Nucleus accumbens (tissue), 56 donors: ENCODE measurements around the gene NTSR1.

ENCODE experiments used
- DNase-seq, 56 donors: peaks; one replicate each; lab custom pipeline; 2025; lab: John Stamatoyannopoulos, UW

The NTSR1 gene

DNA sequence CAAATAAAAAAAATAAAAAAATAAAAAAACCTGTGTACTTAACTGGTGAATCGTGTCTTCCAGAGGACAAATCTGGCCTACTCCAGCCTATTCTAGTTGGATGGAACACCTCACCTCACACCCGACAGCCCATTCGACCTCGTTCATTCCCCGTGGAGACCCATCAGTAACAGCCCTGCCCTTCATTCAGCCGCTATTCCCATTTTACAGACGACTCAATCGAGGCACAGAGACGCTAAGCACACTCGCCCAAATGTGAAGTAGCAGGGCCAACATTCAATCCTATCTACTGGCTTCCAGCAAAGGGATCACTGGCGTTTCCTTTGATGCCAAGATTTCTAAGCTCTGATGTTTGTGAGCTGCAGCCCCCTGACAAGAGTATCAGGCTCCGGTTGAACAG is 1.8 kb upstream of the NTSR1 start:
- DNase-seq = no peak

- DNase-seq = no peak
Measured at GRCh38 chr20:62707276-62707920, 1.2 kb upstream of the NTSR1 start.

- no peak for DNase-seq
Measured at GRCh38 chr20:62707921-62708521, 615 bp upstream of the NTSR1 start.

GRCh38 chr20:62709537-62709905 is 885 bp downstream of the NTSR1 start:
- no peak for DNase-seq

GRCh38 chr20:62710221-62710885 is 1.7 kb downstream of the NTSR1 start:
- DNase-seq = no peak

DNA sequence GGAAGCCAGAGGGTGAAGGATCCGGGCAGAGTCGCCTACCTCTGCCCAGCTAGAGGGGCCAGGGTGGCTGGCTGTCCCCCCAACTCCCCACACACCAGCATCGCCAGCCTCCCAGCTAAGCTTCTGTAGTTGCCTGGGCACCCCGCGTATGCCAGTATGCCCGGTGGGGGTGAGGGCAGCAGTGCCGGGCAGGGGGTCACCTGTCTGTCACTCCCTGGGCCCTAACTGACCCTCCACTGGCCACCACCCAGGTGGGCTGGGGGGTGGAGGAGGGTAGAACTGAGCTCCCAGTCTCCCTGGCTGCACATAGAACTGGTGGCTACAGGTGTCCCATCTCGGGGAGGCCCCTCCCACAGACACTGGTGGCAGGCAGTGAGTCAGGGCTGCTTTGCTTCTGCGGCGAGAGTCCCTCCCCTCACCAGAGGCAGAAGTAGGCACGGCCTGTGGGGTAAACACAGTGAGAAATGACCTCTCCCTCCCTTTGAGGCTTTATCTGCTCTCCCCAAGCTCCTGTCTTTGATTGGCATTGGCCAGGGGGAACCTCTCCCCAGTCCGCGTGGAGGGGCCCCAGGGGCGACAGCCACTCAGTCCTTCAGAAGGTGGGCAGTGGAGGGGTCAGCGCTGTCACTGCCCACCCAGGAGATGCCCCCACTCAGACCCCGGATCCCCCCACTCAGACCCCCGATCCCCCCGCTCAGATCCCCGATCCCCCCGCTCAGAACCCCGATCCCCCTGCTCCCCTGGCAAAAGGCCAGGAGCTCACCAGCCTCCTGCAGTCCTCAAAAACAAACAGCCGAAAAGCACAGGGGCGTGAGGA is 2.5 kb downstream of the NTSR1 start:
- DNase-seq = no peak

DNA sequence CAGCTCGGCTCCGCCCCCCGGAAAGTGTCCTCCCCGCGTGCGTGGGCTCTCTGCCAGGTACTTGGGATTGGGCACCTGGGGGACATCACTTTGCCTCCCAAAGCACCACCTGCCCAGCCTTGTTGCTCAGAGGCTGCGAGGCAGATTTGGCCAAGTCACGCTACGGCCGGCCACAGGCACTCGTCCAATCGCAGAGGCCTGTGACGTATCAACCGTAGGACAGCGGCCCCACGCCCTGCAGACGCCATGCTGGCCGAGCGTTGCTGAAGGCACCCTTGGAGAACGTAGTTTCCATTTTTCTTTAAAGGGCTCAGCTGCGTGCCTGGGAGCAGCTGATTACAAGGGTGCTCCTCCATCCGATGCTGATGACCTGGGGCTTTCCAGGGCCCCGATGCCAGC is 3.1 kb downstream of the NTSR1 start:
- no peak for DNase-seq

GRCh38 chr20:62712606-62713005 is 4.0 kb downstream of the NTSR1 start:
- no peak for DNase-seq

DNA sequence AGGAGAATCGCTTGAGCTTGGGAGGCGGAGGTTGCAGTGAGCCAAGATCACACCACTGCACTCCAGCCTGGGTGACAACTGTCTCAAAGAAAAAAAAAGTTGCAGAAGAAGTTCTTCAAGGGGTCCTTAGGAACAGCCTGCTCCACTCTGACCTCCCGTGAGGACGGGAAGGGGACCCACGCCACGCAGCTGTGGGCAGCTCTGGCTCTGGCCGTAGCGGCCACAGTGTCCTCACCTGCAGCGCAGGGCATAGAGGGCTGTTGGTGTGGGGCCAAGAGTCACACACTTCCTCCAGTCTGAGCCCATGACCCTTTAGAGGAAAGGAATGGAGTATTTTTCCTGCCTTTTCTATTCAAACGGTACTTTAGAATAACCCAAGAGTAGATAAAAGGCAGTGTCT is 5.4 kb downstream of the NTSR1 start:
- DNase-seq = no peak

DNA sequence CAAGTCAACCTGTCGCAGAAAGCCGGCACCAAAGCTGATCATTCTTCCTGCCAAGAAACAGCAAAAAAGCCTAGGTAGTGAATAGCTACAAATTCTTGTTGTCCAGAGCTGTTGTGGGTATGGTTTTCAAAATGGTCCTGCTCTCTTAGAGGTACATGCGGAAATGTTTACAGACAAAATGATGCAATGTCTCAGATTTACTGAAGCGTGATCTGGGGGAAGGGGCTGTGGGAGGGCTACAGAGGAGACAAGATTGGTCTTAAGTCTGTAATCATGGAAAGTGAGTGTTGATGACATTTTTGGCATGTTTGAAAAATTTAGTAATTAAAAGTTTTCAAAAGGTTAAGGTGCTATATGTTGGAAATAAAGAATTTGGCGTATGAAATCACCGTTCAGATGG is 6.2 kb downstream of the NTSR1 start:
- DNase-seq = no peak

DNA sequence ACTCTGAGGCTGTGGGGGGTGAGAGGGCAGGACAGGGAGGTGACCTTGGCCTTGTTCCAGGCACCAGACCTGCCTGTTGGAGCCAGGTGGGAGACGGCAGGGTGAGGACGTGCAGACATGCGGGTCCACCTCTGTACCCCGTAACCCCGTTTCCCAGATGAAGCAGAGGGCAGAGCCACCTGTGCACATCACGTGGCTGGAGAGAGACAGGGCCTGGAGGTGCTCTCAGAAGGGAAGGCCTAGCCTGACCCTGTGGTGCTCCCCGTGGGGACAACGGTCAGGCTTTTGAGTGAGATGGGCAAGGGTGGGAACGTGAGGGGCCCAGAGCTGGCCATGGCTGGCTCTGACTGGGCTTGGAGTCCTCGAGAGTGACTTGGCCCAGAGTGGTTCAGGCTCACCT is 6.6 kb downstream of the NTSR1 start:
- no peak for DNase-seq

DNA sequence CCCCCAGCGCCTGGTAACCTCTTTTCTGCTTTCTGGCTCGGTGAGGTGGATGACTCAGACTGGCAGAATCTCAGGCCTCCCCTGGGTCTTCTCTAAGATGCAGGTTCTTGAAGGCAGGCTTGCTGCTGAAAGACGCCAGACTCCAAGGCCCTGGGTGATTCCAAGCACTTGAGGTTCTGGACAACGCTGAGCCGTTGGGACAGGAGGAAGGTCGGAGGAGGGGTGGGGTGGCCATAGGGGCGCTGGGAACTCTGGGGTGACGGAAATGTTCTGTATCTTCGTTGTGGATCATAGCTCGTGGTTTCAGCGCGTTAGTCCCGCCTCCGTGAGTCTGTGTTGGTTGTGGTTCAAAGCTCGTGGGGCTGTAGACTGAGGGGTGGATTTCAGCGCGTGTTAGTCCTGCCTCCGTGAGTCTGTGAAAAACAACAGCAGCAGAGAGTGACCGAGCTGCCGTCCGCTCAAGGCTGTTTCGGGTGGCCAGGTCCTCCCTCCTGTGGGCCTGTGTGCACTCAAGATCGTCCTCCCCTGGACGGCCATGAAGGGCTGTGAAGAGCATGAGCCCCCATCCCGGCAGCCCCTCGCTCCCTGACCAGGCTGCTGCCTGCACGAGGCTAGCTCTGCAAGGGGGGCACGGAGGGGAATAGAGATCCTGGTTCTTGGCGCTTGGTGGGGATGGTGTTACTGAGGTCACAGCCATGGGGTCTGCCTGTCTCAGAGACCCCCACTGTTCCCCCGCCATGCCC is 7.7 kb downstream of the NTSR1 start:
- DNase-seq = no peak

GRCh38 chr20:62716941-62717310 is 8.3 kb downstream of the NTSR1 start:
- DNase-seq = no peak

- DNase-seq = no peak
Measured at GRCh38 chr20:62717933-62718332, 9.3 kb downstream of the NTSR1 start.

DNA sequence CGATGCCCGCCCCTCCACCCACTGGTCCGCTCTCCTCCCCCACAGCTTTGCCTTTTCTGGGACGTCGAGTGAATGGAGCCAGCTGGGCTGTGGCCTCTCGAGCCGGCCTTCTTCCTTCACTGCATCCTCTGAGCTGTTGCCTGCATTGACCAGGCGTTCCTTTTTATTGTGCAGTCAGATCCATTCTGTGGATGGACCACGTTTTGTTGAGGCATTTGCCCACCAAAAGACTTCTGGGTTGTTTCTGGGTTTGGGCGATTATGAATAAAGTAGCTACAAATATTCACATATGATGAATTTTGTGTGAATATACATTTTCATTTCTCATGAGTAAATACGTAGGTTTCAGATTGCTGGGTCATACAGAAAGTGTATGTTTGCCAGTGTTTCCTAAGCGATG is 9.9 kb downstream of the NTSR1 start:
- DNase-seq = no peak

DNA sequence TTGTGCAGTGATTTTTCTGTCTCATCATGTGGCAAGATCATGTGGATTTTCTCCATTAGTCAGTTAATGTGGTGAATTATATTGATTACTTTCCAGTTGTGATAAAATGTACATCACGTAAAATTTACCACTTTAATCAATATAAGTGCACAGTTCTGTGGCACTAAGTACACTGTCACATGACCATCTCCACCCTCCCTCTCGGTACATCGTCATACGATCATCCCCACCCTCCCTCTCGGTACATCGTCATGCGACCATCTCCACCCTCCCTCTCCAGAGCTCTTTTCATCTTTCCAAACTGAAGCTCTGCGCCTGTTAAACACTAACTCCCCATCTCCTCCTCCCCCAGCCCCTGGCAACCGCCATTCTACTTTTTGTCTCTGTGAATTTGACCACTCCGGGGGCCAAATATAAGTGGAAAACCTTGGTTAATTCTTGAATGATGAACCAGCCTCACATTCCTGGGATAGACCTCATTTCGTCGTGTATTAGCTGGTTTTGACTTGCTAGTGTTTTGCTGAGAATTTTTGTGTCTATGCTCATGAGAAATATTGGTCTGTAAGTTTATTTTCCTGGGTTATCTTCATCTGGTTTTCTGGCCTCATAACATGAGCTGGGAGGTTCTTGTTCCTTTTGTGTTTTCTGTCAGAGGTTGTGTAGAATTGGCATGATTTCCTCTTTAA is 10.8 kb downstream of the NTSR1 start:
- DNase-seq = no peak

DNA sequence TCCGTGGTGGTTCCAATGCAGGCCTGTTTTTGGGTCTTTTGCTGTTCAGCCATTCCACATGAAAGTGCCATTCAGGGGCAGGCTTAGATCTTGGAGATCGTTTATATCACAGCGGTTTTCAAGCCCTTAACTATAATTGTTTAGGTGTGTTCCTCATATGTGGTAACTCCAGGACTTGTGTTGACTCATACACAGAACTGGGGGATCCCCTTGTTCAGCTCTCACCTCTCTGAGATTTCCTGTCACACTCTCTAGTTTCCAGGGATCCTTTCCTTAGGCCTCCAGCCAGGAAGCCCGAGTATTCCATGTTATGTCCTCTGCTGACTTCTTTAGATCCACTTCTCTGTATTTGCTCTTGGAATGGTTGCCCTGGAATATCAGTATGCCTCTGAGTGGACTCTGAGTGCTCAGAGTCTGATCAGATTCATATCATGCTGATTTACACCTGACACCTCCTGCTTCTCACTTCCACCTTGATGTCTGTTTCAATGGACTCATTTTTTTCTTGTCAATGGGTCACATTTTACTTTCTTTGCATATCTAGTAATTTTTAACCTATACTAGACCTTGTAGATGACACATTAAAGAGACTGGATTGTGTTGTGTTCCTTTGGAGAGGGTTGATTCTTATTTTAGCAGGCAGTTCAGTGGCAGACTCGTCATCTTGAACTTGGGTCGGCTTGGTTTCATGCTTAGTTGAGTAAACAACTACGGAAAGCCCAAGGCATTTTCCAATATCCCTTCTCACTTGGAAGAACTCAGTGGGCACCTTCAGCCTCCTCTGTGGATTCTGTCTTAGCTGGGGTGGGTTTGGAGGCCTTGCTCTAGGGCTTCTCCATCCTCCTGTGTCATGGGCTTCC is 13.1 kb downstream of the NTSR1 start:
- DNase-seq = no peak

DNA sequence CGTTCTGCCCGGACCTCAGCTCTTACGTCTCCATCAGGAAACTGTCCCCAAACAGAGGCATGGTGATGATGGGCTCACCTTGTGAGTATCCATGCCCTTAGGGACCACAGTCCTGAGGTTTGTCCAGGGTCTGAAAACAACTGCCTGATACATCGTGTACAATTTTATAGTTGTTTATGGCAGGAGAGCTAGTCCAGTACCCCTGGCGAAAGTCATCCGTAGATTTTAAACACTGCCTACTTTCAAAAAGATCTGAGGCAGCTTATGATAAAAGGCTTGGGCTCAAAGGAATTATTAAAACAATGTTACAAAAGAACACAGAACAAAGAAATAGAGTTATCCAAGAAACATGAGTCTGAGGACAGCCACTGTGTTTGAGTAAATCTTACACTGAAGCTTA is 14.0 kb downstream of the NTSR1 start:
- no peak for DNase-seq

GRCh38 chr20:62723351-62723750 is 14.7 kb downstream of the NTSR1 start:
- DNase-seq = no peak
